Measurements from ENCODE around the gene PRRT4. TPM values are rescaled to one million over a fixed set of nuclear protein-coding genes. Genes with fewer than 3 reads are reported as not detected.

Gene PRRT4
- total RNA-seq, 1 donor: not detected

- no peak overlapping the region for H3K4me3 ChIP-seq (ENCODE audit: low read depth, low read length)
- no peak for TF ChIP-seq CTCF (IDR thresholded peaks at IDR 0.05; ENCODE audit: insufficient read depth, low read depth, low read length)
- DNase-seq (ENCODE audit: low read depth): no peak
Measured at GRCh38 chr7:128402356-128402755, 40.9 kb upstream of the PRRT4 start.

- TF ChIP-seq CTCF (IDR thresholded peaks at IDR 0.05; ENCODE audit: insufficient read depth, low read depth, low read length): no peak
- no peak for DNase-seq (ENCODE audit: low read depth)
- H3K4me3 ChIP-seq (ENCODE audit: low read depth, low read length): no peak overlapping the region
Measured at GRCh38 chr7:128400566-128400965, 39.1 kb upstream of the PRRT4 start.

- no peak overlapping the region for H3K4me3 ChIP-seq (ENCODE audit: low read depth, low read length)
- no peak for TF ChIP-seq CTCF (IDR thresholded peaks at IDR 0.05; ENCODE audit: insufficient read depth, low read depth, low read length)
- no peak for DNase-seq (ENCODE audit: low read depth)
Measured at GRCh38 chr7:128399991-128400390, 38.5 kb upstream of the PRRT4 start.

DNA sequence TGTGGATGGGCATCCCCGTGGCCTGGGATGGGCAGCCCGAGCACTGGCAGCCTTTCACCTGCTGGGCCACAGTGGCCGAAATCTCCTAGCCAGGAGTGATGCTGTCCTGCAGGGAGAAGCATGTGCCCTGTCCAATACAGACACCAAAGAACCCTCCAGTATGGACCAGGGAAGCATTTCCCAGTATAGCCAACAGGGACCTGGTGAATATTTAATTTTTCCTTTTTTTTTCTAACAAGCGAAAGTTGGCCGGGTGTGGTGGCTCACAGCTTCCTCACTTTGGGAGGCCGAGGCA, 37.3 kb upstream of the PRRT4 start:
- no peak for TF ChIP-seq CTCF (IDR thresholded peaks at IDR 0.05; ENCODE audit: insufficient read depth, low read depth, low read length)
- no peak overlapping the region for H3K4me3 ChIP-seq (ENCODE audit: low read depth, low read length)

DNA sequence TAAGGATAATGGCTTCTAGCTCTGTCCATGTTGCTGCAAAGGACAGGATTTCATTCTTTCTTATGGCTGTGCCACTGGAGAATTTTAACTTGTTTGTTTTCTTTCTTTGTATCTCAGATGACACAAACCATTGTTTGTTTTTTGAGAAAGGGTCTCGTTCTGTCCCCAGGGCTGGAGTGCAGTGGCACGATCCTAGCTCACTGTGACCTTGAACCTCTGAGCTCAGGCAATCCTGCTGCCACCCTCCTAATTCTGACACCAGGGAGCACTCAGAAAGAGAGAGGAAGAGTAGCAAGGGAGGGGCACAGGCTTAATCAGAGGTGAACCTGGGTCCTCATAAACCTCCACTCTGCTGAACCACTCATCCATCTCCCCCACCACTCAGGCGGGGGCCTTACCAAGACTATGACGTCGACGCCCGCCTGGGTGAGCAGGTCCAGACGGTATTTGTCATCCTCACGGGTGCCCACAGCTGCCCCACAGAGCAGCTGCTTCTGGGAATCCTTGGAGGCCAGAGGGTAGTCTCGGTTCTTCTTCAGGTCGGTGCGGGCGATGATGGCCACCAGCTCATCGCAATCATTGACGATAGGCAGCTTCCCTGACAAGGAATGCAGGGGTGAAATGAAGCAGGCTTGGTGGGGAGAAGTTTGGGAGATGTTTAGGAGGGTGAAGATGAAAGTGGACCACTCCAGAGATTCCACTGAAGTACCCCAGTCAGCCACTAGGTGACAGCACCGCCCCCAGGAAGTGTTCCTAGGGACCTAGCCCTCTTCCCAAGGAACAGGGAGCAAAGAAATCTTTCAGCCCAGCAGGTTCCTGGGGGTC, 36.7 kb upstream of the PRRT4 start:
- peak; percentile 50 for DNase-seq (ENCODE audit: low read depth)
- peak; percentile 99 for TF ChIP-seq CTCF (IDR thresholded peaks at IDR 0.05; ENCODE audit: insufficient read depth, low read depth, low read length)
- H3K4me3 ChIP-seq (ENCODE audit: low read depth, low read length): no peak overlapping the region

More for the DNA sequence above, 37.3 kb upstream of the PRRT4 start:
- DNase-seq (ENCODE audit: low read depth): no peak

- TF ChIP-seq CTCF (IDR thresholded peaks at IDR 0.05; ENCODE audit: insufficient read depth, low read depth, low read length): no peak
- H3K4me3 ChIP-seq (ENCODE audit: low read depth, low read length): no peak overlapping the region
- DNase-seq (ENCODE audit: low read depth): no peak
Measured at GRCh38 chr7:128396357-128396756, 34.9 kb upstream of the PRRT4 start.

GRCh38 chr7:128395748-128396147, 34.3 kb upstream of the PRRT4 start:
- DNase-seq (ENCODE audit: low read depth): no peak
- H3K4me3 ChIP-seq (ENCODE audit: low read depth, low read length): no peak overlapping the region
- no peak for TF ChIP-seq CTCF (IDR thresholded peaks at IDR 0.05; ENCODE audit: insufficient read depth, low read depth, low read length)

Data from fibroblast of villous mesenchyme (primary cell).